ENCODE measurements around the gene UBLCP1. TPM values are rescaled to one million over a fixed set of nuclear protein-coding genes. Genes with fewer than 3 reads are reported as not detected.
"Not testable (repeated sequence)": the region's sequence is repeated elsewhere in the genome, so short reads cannot be mapped to it uniquely, and the experiment has no call there.

Gene UBLCP1, protein sequence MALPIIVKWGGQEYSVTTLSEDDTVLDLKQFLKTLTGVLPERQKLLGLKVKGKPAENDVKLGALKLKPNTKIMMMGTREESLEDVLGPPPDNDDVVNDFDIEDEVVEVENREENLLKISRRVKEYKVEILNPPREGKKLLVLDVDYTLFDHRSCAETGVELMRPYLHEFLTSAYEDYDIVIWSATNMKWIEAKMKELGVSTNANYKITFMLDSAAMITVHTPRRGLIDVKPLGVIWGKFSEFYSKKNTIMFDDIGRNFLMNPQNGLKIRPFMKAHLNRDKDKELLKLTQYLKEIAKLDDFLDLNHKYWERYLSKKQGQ
- total RNA-seq, result 20.6 TPM
- long read RNA-seq, transcript UBLCP1-201 (11 exons, 2,392 nt), result major isoform, 72 of 78 reads
- long read RNA-seq, partial matches to known transcripts, result 2 of 78 reads
- long read RNA-seq, other reads (novel, unspliced or antisense), result 4 of 78 reads

DNA sequence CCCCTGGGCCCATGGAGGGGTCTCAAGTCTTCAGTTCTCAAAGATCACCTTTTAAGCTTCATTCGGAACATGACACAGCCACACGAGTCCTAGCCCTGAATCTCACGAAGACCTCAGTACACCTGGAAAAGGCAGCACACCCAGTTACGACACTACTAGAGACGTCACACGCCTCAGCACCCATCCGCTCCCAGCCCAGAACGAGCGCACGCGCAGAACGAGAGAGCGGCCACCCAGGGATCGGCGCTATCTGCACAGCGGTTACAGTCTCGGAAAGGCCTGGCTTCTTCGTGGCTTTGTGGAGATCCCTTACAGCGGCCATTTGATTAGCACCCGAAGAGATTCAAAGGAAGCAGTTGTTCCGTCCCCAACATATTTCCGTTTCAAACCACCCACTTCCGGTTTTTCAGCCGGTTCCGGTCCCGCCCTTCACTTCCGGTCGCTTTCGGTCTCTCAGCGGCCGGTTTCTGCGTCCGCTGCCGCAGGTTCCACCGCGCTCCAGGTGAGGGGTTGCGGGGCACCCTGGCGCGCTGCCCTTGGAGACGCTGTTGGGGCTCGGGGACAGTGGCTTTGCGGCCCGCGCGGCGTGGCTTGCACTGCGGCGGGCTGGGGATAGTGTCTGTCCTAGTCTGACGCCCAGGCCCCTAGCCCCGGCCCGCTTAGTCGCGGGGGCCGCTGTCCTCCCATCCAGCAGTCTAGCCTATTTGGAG, at the start of gene UBLCP1:
TSS of gene UBLCP1 (plus strand) at position 432 of the 710 bp plus-strand sequence. CDS start 5,626 bp downstream, outside the sequence.
- peak; percentile 91 for DNase-seq (ENCODE audit: low spot score)

DNA sequence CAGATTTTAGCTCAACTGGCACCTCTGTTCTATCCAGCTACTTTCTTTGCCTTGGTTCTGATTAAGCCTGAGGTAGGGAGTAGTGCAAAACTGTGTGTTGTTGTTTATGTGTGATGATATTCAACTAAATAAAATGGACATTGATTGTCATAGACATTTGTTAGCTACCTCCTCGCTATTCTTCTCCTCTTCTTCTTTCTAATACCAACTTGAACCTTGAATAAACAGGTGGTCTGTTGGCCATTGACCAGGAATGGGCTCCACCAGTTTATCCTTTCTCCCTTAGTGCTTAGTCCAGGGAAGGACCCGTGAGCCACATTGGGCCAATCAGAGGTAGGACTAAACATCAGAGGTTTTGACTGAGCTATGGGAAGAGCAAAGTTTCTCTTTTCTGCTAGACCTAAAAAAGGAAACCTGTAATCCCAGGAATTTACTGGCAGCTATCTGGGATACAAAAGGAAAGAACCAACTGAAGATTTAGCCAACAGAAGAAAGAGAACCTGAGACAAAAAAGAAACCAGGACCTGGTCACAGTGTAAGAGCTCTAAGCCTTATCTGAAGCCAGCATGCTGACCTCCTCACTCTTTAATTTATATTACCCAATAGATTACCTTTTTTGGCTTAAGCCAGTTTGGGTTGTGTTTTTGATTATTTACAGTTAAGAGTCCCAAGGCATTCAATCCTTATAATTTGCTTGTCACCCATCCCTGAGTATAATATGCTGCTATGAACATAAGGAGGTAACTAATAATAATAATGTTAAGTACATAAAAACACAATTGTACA, 48.4 kb upstream of the UBLCP1 start:
- no peak for DNase-seq (ENCODE audit: low spot score)

DNA sequence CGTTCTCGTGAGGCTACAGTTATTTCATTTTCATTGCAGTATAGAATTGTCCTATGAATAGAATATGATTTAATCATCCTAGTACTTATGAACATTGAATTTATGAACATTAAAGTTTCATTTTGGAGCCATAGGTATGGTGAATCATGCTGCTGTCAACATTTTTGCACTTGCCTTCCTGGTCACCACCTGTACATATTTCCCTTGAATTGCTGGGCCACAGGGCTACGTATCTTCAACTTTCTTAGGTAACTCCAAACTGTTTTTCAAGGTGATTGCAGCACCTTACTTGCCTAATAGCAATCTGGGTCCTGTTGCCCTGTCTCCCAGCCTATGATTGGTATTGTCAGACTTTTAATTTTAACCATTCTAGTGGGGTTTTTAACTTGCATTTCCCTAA, 47.2 kb upstream of the UBLCP1 start:
- DNase-seq (ENCODE audit: low spot score), result no peak

DNA sequence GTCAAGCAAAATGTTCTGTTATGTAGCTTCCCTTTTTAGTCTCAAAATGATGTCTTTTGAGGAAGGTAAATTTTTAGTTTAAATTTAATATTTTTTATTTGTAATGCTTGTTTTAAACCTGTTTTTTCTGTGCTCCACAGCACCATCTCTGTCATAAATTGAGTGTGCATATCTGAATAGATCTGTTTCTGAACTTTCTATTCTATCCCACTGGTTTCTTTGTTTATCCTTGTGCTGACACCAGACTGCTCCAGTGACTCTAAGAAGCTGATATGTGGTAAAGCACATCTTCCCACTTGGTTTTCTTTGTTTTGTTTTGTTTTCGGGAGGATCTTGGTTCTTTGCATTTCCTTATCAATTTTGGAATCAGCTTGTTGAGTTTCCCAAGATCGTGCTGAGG, 46.6 kb upstream of the UBLCP1 start:
- DNase-seq (ENCODE audit: low spot score), result no peak

DNA sequence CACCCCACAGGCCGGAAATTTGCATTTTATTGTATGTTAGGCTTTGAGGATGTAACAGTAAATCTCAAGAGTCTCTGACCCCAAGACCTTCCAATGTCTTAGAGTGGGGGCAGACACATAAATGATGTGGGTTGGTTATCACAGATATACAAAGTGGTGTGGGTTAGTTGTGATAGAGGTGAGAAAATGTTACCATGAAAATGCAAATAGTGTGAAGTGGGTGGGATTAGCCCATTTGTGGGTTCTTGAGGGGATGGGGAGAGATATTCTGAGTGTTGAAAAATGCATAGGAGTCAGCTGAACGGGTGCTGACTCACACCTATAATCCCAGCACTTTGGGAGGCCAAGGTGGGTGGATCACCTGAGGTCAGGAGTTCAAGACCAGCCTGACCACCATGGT, 45.9 kb upstream of the UBLCP1 start:
- DNase-seq (ENCODE audit: low spot score), result no peak

DNA sequence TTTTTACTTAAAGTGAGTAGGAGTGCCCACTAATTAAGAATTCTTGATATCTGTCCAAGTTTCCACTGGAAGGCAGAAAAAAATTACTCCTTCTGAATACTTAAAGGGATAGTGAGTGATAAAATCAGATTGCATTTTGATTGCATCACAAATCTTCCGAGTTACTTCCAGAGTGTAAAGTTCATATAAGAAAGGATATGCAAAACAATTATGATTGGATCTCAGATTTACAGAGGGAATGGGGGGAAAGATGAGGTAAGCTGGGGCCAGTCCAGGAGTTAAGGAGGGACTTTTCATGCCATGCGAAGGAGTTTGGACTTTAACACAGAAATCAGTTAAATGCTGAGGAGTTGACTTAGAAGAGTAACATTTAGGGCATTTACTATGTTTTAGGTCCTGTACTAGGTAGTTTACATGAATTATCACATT, 44.5 kb upstream of the UBLCP1 start:
- DNase-seq (ENCODE audit: low spot score), result no peak

DNA sequence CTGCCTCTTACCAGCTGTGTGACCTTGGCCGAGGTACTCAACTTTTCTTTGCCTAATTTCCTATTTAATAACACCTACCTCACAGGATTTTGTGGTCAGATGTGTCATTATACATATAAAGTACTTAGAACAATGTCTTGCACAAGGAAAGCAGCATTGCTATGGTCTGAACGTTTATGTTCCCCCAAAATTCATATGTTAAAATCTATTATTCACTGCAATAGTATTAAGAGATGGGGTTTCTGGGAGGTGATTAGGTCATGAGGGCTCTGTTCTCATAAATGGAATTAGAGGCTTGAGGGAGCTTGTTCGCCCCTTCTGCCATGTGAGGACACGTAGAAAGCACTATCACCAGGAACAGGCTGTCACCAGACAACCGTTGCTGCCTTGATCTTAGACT, 42.9 kb upstream of the UBLCP1 start:
- DNase-seq (ENCODE audit: low spot score), result no peak

DNA sequence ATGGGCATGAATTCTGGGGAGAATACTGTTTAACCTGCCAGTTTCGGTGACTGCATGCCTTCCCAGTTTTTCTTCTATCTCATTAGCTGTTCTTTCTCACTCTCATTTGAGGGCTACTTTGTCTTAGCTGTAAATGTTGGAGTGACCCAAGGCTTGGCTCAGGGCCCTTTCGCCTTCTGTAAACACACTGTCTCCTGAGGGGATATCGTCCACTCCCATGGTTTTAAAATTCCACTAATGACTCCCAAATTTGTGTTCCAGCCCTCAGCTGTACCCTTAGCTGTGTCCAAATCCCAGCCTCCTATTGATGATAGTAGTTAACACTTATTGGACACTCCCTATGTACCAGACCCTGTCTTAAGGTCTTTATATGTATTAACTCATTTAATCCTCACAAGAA, 39.6 kb upstream of the UBLCP1 start:
- no peak for DNase-seq (ENCODE audit: low spot score)

DNA sequence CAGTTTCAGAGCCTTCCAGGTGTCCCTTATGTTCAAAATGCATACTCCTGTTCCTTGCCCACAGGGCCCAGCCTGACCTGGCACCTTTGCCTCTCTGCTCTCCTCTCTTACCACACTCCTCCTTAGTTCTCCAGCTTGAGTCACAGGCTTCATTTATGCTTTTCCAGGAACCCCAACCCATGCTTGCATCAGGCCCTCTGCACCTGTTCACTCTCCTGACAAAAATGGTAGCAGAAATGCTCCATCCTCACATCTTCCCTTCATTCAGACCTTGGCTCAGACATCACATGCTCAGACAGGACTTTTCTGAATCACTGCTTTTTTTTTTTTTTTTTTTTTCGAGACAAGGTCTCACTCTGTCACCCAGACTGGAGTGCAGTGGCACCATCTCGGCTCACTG, 38.6 kb upstream of the UBLCP1 start:
- no peak for DNase-seq (ENCODE audit: low spot score)

DNA sequence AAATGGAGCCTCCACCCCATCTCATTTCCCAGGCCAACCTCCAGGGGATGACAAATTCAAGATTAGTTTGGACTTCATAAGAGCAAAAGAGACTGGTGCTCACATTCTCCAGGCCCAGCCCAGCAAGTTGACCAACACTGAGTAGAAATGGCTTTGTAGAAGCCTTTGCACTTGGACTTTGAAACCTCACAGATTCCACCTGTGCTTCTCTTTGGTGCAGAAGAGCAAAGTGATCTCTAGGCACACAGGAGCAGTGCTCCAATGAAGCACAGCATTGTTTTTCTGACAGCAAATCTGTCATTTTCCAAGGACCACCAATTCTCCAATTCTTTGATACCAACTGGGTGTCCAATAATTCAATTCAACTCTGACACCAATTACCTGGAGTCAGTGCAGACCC, 36.6 kb upstream of the UBLCP1 start:
- DNase-seq (ENCODE audit: low spot score), result no peak

DNA sequence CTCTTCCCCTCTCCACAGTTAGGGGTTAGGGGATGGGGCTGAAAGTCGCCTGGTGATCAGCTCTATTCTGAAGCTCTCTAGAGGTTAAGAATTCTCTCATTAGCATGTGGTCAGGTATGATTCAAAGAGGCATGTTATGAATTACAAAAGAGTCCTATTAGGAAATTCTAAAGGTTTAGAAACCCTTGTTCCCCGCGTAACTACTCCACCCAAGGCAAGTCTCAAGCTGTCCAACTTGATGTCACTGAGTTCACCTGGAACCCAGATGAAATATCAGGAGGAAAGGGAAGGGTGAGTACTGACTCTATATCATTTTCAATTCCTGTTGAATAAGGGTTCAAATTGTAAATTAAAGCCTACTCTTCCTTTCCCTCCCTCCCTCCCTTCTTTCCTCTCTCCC, 35.6 kb upstream of the UBLCP1 start:
- DNase-seq (ENCODE audit: low spot score), result no peak

DNA sequence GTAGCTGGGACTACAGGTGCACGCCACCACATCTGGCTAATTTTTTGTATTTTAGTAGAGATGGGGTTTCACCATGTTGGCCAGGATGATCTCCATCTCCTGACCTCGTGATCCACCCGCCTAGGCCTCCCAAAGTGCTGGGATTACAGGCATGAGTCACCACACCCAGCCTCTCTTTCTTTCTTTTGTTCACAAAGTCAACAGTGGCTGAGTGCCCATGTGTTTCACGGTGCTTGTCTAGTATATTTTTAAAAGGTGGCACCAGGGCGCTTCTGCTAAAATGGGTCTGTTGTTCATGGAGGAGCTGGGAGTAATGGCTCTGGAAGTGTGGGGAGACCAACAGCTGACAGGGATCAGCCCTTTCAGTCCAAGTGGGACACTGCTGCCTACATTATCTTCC, 35.0 kb upstream of the UBLCP1 start:
- DNase-seq (ENCODE audit: low spot score), result not testable (repeated sequence)

DNA sequence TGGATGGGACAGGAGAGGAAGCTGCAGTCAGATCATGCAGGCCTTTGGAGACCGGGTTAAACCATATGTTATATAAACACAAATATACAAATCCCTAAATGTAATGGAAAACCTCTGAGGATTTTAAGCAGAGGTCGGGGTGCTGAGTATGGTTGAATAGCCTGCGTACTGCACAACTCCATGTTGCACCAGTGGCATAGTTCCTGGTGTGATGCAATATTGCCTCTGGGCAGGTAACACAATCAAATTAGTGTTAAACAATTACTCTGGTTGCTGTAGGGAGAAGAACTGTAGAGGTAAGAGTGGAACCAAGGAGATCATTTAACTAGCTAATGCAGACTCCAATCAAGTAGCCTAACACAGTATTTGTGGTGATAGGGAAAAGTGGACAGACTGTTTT, 32.4 kb upstream of the UBLCP1 start:
- no peak for DNase-seq (ENCODE audit: low spot score)

DNA sequence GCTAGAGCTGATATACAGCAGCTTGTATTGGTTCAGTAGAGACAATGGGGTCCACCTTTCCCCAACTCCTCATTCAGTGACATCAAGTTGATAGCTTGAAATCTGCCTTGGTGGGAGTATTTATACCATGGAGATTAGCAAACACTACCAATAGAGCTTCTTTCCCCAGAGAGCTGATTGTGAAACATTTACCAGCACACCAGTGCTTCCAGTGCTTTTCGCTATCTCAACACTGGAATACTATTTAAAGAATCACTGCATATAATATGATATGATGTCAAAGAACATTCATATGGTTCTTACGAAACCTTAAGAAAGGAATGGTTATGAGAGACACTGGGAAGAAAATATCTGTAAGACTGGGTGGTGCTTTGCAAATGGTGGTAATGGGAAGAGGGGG, 31.9 kb upstream of the UBLCP1 start:
- no peak for DNase-seq (ENCODE audit: low spot score)

DNA sequence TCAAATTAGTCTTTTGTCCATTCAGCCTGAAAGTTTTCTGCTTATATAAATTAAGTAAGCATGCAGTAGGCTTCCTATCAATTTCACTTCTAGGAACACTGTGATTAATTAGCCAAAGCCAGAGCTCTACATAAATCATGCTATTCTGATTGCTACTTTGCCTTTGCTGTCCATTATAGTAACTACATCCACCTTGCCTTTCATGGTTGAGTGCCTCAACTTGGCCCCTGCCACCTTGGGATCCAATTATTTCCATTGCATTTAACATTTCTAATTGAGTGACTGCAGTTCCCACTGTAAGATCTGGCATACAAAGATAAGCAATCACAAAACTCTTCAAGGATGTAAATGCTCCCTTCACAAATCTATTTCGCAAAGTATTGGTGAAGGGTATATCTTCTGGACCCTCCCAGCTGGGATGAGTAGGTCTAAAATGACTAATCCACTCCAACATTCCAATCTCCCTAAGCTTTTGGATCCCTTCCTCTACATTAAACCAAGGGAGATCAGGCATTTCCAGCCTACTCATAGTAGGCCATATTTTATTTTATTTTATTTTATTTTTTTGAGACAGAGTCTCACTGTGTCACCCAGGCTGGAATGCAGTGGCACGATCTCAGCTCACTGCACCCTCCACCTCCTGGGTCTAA, 27.1 kb upstream of the UBLCP1 start:
- DNase-seq (ENCODE audit: low spot score), result not testable (repeated sequence)

DNA sequence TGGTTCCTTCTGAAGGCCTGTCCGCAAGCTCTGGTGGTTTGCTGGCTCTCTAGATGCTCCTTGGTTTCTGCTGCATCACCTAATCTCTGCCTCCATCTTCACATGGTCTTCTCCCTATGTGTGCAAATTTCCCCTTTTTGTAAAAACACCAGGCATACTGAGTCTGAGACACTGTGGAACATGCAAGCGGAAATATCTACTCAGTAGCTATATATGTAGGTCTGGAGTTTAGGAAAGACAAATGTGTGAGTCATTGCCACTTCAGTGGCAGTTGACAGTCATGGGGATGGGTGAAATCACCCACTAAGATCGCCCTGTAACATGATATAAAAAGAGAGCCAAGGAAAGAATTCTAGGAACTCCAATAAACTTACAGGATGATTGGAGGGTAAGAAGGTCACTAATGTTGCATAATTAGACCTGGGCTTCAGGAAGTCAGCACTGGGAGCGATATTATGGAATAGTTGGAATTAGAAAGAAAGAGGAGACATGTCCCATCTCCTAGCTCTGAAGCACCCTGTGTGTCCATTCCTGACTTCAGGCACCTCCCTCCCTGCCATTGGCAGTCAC, 22.7 kb upstream of the UBLCP1 start:
- DNase-seq (ENCODE audit: low spot score), result no peak

DNA sequence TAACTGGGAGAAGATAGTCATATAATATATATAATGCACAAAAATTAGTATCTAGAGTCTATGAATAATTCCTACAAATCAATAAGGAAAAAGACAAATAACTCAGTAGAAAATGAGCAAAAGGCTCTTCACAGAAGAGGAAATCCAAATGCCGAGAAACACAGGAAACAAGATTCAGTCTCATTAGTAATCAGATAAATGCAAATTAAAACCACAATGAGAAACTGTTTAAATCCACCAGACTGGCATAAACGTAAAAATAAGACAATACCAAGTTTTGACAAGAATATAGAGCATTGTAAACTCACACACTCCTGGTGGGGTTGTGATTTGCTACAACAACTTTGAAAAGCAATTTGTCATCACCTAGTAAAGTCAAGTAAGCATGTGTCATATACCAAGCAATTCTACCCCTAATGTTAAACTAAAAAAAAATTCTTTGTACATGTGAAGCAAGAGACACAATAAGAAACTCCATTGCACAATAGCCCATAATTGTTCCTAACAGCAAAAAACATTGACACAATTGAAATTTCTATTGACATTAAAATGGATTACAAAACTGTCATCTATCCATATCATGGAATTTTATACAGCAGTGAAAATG, 21.0 kb upstream of the UBLCP1 start:
- no peak for DNase-seq (ENCODE audit: low spot score)

DNA sequence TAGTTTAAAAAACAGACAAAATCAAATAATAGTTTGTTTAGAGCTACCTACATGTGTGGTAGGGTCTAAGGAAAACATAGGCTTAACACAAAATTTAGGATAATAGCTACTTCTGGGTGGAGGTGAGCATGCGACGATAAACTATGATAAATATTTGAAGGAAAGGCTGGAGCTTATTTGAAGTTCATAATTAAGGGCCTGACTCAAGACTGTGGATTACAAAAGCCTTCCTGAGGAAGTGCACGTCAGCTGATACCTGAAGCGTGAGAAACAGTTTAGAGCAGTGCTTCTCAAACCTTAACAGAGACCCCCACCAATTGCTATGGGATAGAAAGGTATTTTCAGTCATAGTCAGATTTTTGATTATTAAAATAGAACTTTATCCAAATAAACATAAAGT, 20.4 kb upstream of the UBLCP1 start:
- DNase-seq (ENCODE audit: low spot score), result no peak

DNA sequence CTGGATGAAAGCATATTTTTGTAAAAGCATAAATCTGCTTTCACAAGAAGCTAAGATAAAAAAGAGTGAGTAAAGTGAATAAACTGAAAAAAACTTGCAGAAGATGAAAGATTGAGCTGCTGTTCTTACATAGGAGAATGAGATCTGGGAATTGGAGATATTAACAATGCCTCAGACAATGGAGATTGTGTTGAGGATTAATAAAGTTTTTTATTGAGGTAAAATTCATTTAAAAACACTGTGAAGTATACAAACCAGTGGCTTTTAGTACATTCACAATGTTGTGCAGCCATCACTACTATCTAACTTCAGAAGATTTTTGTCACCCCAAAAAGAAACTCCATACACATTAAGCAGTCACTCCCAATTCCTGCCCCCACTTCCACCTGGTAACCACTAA, 19.7 kb upstream of the UBLCP1 start:
- no peak for DNase-seq (ENCODE audit: low spot score)

DNA sequence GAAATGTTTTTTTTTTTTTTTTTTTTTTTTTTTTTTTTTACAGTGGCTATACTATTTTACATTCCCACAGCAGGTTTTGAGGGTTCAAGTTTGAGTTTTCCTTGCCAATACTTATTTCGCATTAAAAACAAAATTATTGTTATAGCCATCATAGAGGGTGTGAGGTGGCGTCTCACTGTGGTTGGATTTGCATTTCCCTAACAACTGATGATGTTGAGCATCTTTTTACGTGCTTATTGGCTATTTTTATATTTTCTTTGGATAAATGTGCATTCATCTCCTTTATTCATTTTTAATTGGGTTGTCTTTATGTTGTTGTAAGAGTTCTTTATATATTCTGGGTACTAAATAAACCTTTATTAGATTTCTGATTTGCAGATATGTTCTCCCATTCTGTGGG, 18.9 kb upstream of the UBLCP1 start:
- DNase-seq (ENCODE audit: low spot score), result no peak

DNA sequence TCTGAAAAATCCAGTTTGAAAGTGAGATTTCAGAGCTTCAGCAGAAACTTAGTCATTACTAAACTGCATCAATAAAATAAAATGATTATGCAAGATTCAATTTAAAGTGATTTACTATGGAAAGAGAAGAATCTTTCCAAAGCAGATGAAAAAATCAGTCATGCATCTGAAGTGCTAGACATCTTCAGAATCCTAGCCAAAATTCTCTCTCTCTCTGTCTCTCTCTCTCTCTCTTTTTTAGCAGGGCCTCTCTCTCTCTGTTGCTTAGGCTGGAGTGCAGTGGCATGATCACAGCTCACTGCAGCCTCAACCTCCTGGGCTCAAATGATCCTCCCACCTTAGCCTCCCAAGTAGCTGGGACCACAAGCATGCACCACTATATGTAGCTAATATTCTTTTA, 18.2 kb upstream of the UBLCP1 start:
- DNase-seq (ENCODE audit: low spot score), result no peak

Measured in mesenteric fat pad (tissue), 1 donor.